Loucy (cell line): ENCODE results near the gene LDHB.
"Not testable (repeated sequence)": the region's sequence is repeated elsewhere in the genome, so short reads cannot be mapped to it uniquely, and the experiment has no call there.

Experiments used
- H2AFZ ChIP-seq: fragments of 200-600 bp; sonication (generic); 2 replicates; pipeline ENCODE4 v1.6.0; 2016; ENCODE audit warnings: antibody characterized with exemption, mild to moderate bottlenecking, low read length, moderate library complexity
- H3F3A ChIP-seq: fragments of 200-600 bp; 2 replicates; pipeline ENCODE4 v1.6.0; 2016; ENCODE audit warnings: antibody characterized with exemption, low read depth, mild to moderate bottlenecking
- H3K27me3 ChIP-seq: fragments of 200-600 bp; sonication (generic); 2 replicates; pipeline ENCODE4 v1.6.1; 2014; ENCODE audit warnings: low read length, mild to moderate bottlenecking; ENCODE audit not compliant: insufficient read depth, poor library complexity, severe bottlenecking
- H3K36me3 ChIP-seq: fragments of 200-600 bp; sonication (generic); 2 replicates; pipeline ENCODE4 v1.6.1; 2016; ENCODE audit warnings: low read length; ENCODE audit not compliant: insufficient read depth
- H3K4me1 ChIP-seq: fragments of 200-600 bp; sonication (generic); 2 replicates; pipeline ENCODE4 v1.5.1; 2014; ENCODE audit warnings: low read length, mild to moderate bottlenecking; ENCODE audit not compliant: insufficient read depth, poor library complexity, severe bottlenecking
- H3K4me2 ChIP-seq: fragments of 200-600 bp; sonication (generic); 2 replicates; pipeline ENCODE4 v1.6.0; 2014; ENCODE audit warnings: antibody characterized with exemption, low read length, low read depth, mild to moderate bottlenecking; ENCODE audit not compliant: poor library complexity, severe bottlenecking
- H3K4me3 ChIP-seq: fragments of 200-600 bp; sonication (generic); 2 replicates; pipeline ENCODE4 v1.5.1; 2014; ENCODE audit warnings: low read length, mild to moderate bottlenecking, mixed read lengths; ENCODE audit not compliant: poor library complexity, severe bottlenecking
- H3K79me2 ChIP-seq: fragments of 200-600 bp; sonication (generic); 2 replicates; pipeline ENCODE4 v1.6.1; 2014; ENCODE audit warnings: low read length; ENCODE audit not compliant: insufficient read depth
- H3K9ac ChIP-seq: fragments of 200-600 bp; sonication (generic); 2 replicates; pipeline ENCODE4 v1.6.0; 2014; ENCODE audit warnings: mild to moderate bottlenecking, low read depth, low read length, moderate library complexity; ENCODE audit not compliant: poor library complexity, severe bottlenecking
- H3K9me2 ChIP-seq: fragments of 200-600 bp; sonication (generic); replicated peaks from 2 replicates; pipeline ENCODE4 v1.6.1; 2016; ENCODE audit warnings: low read depth, low read length, mixed read lengths
- H3K9me3 ChIP-seq: fragments of 200-600 bp; sonication (generic); 2 replicates; pipeline ENCODE4 v1.6.1; 2014; ENCODE audit warnings: mild to moderate bottlenecking, antibody characterized with exemption, low read length, low read depth; ENCODE audit not compliant: insufficient read depth
- H4K20me1 ChIP-seq: fragments of 200-600 bp; sonication (generic); 2 replicates; pipeline ENCODE4 v1.6.0; 2014; ENCODE audit warnings: antibody characterized with exemption, low read length, mild to moderate bottlenecking; ENCODE audit not compliant: insufficient read depth, poor library complexity, severe bottlenecking
- CTCF ChIP-seq: fragments of 200-600 bp; sonication (generic); conservative IDR thresholded peaks from 2 replicates; pipeline ENCODE4 v1.5.1; 2014; ENCODE audit warnings: mild to moderate bottlenecking, antibody characterized with exemption, low read length
- EZH2phosphoT487 ChIP-seq: fragments of 200-600 bp; IDR thresholded peaks from 2 replicates; pipeline ENCODE4 v1.6.1; 2018; ENCODE audit warnings: antibody characterized with exemption, mild to moderate bottlenecking, moderate library complexity, borderline replicate concordance

The LDHB gene

GRCh38 chr12:21676776-21677175 is 19.1 kb upstream of the LDHB start:
- peaks cover 48% of the 10 kb centered on the region for H3K4me1 ChIP-seq
- no peaks in the 10 kb centered on the region for H4K20me1 ChIP-seq
- TF ChIP-seq EZH2phosphoT487, result no peak
- no peak for TF ChIP-seq CTCF
- no peaks in the 10 kb centered on the region for H3K27me3 ChIP-seq
- no peaks in the 10 kb centered on the region for H3K79me2 ChIP-seq
- H3F3A ChIP-seq, result peaks cover 8% of the 10 kb centered on the region; the same call in 1 of the 2 replicates
- H3K9me2 ChIP-seq, result no peaks in the 10 kb centered on the region
- H3K4me2 ChIP-seq, result peak overlapping the region; percentile 14
- H3K4me3 ChIP-seq, result no peak overlapping the region
- no peaks in the 10 kb centered on the region for H3K36me3 ChIP-seq
- no peaks in the 10 kb centered on the region for H3K9me3 ChIP-seq
- peak overlapping the region; percentile 38; the same call in 1 of the 2 replicates for H2AFZ ChIP-seq
- H3K9ac ChIP-seq, result peak overlapping the region; percentile 68

GRCh38 chr12:21675641-21676040 is 18.0 kb upstream of the LDHB start:
- TF ChIP-seq EZH2phosphoT487 (no peak), CTCF (no peak)
- H3K36me3 ChIP-seq, result no peaks in the 10 kb centered on the region
- H3K9me3 ChIP-seq, result no peaks in the 10 kb centered on the region
- H3K79me2 ChIP-seq, result no peaks in the 10 kb centered on the region
- peaks cover 8% of the 10 kb centered on the region; the same call in 1 of the 2 replicates for H3F3A ChIP-seq
- H3K9me2 ChIP-seq, result no peaks in the 10 kb centered on the region
- H3K9ac ChIP-seq, result no peak overlapping the region
- peaks cover 48% of the 10 kb centered on the region for H3K4me1 ChIP-seq
- no peaks in the 10 kb centered on the region for H3K27me3 ChIP-seq
- no peak overlapping the region for H3K4me2 ChIP-seq
- H3K4me3 ChIP-seq, result no peak overlapping the region
- peak overlapping the region; percentile 38; the same call in 1 of the 2 replicates for H2AFZ ChIP-seq
- no peaks in the 10 kb centered on the region for H4K20me1 ChIP-seq

- Histone ChIP-seq H3K36me3 (no peaks in the 10 kb centered on the region), H3K9me2 (no peaks in the 10 kb centered on the region), H3K79me2 (no peaks in the 10 kb centered on the region), H3K9me3 (no peaks in the 10 kb centered on the region), H3K9ac (no peak overlapping the region), H4K20me1 (no peaks in the 10 kb centered on the region), H2AFZ (peak overlapping the region; percentile 38; the same call in 1 of the 2 replicates), H3F3A (peaks cover 8% of the 10 kb centered on the region; the same call in 1 of the 2 replicates), H3K4me2 (no peak overlapping the region), H3K27me3 (no peaks in the 10 kb centered on the region), H3K4me1 (peaks cover 48% of the 10 kb centered on the region), H3K4me3 (no peak overlapping the region)
- TF ChIP-seq CTCF (no peak), EZH2phosphoT487 (no peak)
Observed at GRCh38 chr12:21675096-21675495, 17.5 kb upstream of the LDHB start.

- not testable (repeated sequence) for H3K9me3 ChIP-seq, H4K20me1 ChIP-seq, H2AFZ ChIP-seq, H3K4me2 ChIP-seq, H3F3A ChIP-seq, H3K36me3 ChIP-seq, H3K9me2 ChIP-seq, H3K9ac ChIP-seq, H3K79me2 ChIP-seq, H3K4me3 ChIP-seq, H3K27me3 ChIP-seq
- H3K4me1 ChIP-seq, result peaks cover 38% of the 10 kb centered on the region
Observed at GRCh38 chr12:21673830-21674552, 16.3 kb upstream of the LDHB start.
